Testis (tissue), 3 donors: ENCODE results near the gene GABRP. TPM values are rescaled to one million over a fixed set of nuclear protein-coding genes. Genes with fewer than 3 reads are reported as not detected.

Experiments
- DNase-seq: peaks from one replicate; pipeline ENCODE4 v3.0.0-alpha.2; 2019
- H3K27ac ChIP-seq, 2 donors: fragments of 200-600 bp; sonication (generic); one replicate each; pipeline ENCODE4 v1.5.1; 2019
- H3K27me3 ChIP-seq: fragments of 200-600 bp; sonication (generic); one replicate; pipeline ENCODE4 v1.5.1; 2019
- H3K36me3 ChIP-seq: fragments of 200-600 bp; sonication (generic); one replicate; pipeline ENCODE4 v1.5.1; 2017; ENCODE audit warnings: low read depth; ENCODE audit errors: missing control alignments
- H3K4me1 ChIP-seq: fragments of 200-600 bp; sonication (generic); one replicate; pipeline ENCODE4 v1.5.1; 2019
- H3K4me3 ChIP-seq, 2 donors: fragments of 200-600 bp; sonication (generic); one replicate each; pipeline ENCODE4 v1.5.1; 2017 to 2019
- H3K9me3 ChIP-seq: fragments of 200-600 bp; sonication (generic); one replicate; pipeline ENCODE4 v1.5.1; 2017
- CTCF ChIP-seq, 3 experiments: fragments of 450-650 bp in 2 of 3; fragments of 200-600 bp in 1 of 3; sonication (generic) in 1 of 3; IDR thresholded peaks; one replicate each; pipeline ENCODE4 v1.5.1; 2016 to 2019; ENCODE audit warnings: antibody characterized with exemption in 3 of 3, mild to moderate bottlenecking in 2 of 3, moderate library complexity in 1 of 3
- POLR2A ChIP-seq: fragments of 450-650 bp; IDR thresholded peaks from one replicate; pipeline ENCODE4 v1.6.1; 2017; ENCODE audit warnings: antibody characterized with exemption, mild to moderate bottlenecking, moderate library complexity
- WGBS, 2 donors: methylation state at CpG; one replicate each; pipeline ENCODE4 v1.1.5; 2018; 5-methylcytosine and 5-hydroxymethylcytosine counted together
- intact Hi-C: fragments of 100-400 bp; cut with DNase I; formaldehyde crosslinking; loops from one replicate; pipeline ENCODE4 v1.15.1; 2023; ENCODE audit warnings: low total_unique reads
- polyA plus RNA-seq: library from polyadenylated mRNA; stranded (reverse); fragments of 350-450 nt; fragmentation: Illumina TruSeq; extraction: RNeasy Lipid Tissue Mini Kit (QIAGEN cat#74804); gene quantifications from one replicate; pipeline ENCODE4 v1.2.3, GENCODE V29; 2014; ENCODE audit warnings: low read depth, low replicate concordance; ENCODE audit not compliant: insufficient read depth
- total RNA-seq, 2 donors: library from RNA; depleted of rRNA; stranded (reverse); fragments of >200 nt; gene quantifications; one replicate each; pipeline ENCODE4 v1.2.3, GENCODE V29; 2016

Gene GABRP
- total and polyA plus RNA-seq, 3 donors from 2014 or later, result 0.67 TPM; not detected in 2

GRCh38 chr5:170739446-170739845 lies 44.1 kb upstream of the GABRP start:
- no peaks in the 10 kb centered on the region for H3K36me3 ChIP-seq
- 83 to 97% methylated on average over 4 of the region's 4 CpGs for WGBS, 2 donors
- H3K4me1 ChIP-seq, result peaks cover 5% of the 10 kb centered on the region
- no peak for TF ChIP-seq CTCF (IDR thresholded peaks at IDR 0.05)
- no peak for TF ChIP-seq POLR2A
- no peak overlapping the region for H3K4me3 ChIP-seq
- no peaks in the 10 kb centered on the region for H3K27me3 ChIP-seq
- DNase-seq, result no peak
- H3K9me3 ChIP-seq, result no peaks in the 10 kb centered on the region
- intact Hi-C loops, result no loop called here
- H3K27ac ChIP-seq, result no peak overlapping the region

- TF ChIP-seq CTCF (IDR thresholded peaks at IDR 0.05), result no peak
- no peak for TF ChIP-seq POLR2A
- 92 to 96% methylated on average over 3 of the region's 3 CpGs for WGBS, 2 donors
- no peak for DNase-seq
- H3K36me3 ChIP-seq, result no peaks in the 10 kb centered on the region
- H3K9me3 ChIP-seq, result no peaks in the 10 kb centered on the region
- peaks cover 9% of the 10 kb centered on the region for H3K4me1 ChIP-seq
- no peak overlapping the region for H3K4me3 ChIP-seq
- H3K27me3 ChIP-seq, result no peaks in the 10 kb centered on the region
- no peak overlapping the region for H3K27ac ChIP-seq
- intact Hi-C loops, result no loop called here
These were observed 42.8 kb upstream of the GABRP start for GRCh38 chr5:170740551-170741205.

- no peak for DNase-seq
- H3K4me1 ChIP-seq, result peaks cover 9% of the 10 kb centered on the region
- TF ChIP-seq CTCF (IDR thresholded peaks at IDR 0.05), result no peak
- no peak for TF ChIP-seq POLR2A
- intact Hi-C loops, result no loop called here
- 82% methylated on average over 8 of the region's 8 CpGs for WGBS, 2 donors
- H3K9me3 ChIP-seq, result no peaks in the 10 kb centered on the region
- no peaks in the 10 kb centered on the region for H3K27me3 ChIP-seq
- H3K4me3 ChIP-seq, result no peak overlapping the region
- no peak overlapping the region for H3K27ac ChIP-seq
- no peaks in the 10 kb centered on the region for H3K36me3 ChIP-seq
These were observed 41.7 kb upstream of the GABRP start for GRCh38 chr5:170741801-170742200.

- no peaks in the 10 kb centered on the region for H3K36me3 ChIP-seq
- TF ChIP-seq POLR2A, result no peak
- TF ChIP-seq CTCF (IDR thresholded peaks at IDR 0.05), result no peak
- H3K9me3 ChIP-seq, result no peaks in the 10 kb centered on the region
- H3K4me3 ChIP-seq, result peak overlapping the region; percentile 8 to 51
- WGBS, 2 donors, result 4 to 8% methylated on average over 12 of the region's 12 CpGs
- intact Hi-C loops, result no loop called here
- H3K27me3 ChIP-seq, result no peaks in the 10 kb centered on the region
- no peak for DNase-seq
- peaks cover 9% of the 10 kb centered on the region for H3K4me1 ChIP-seq
- H3K27ac ChIP-seq, result no peak overlapping the region
These were observed 39.7 kb upstream of the GABRP start for GRCh38 chr5:170743876-170744212.

GRCh38 chr5:170745481-170746071 lies 37.9 kb upstream of the GABRP start:
- Histone ChIP-seq H3K9me3 (no peaks in the 10 kb centered on the region), H3K27ac (no peak overlapping the region), H3K36me3 (no peaks in the 10 kb centered on the region), H3K4me3 (no peak overlapping the region), H3K4me1 (peaks cover 9% of the 10 kb centered on the region), H3K27me3 (no peaks in the 10 kb centered on the region)
- TF ChIP-seq POLR2A, result no peak
- no peak for TF ChIP-seq CTCF (IDR thresholded peaks at IDR 0.05)
- intact Hi-C loops, result no loop called here
- 37 to 61% methylated on average over 4 to 12 of the region's 12 CpGs for WGBS, 2 donors
- DNase-seq, result peak; percentile 14
